Duodenal mucosa (tissue), 2 donors: ENCODE data around the gene RNLS.
"Not testable (repeated sequence)": the region's sequence is repeated elsewhere in the genome, so short reads cannot be mapped to it uniquely, and the experiment has no call there.

Experiments
- H3K27ac ChIP-seq: one replicate; pipeline ENCODE4 v1.7.0; 2013; ENCODE audit warnings: low read depth, low read length
- H3K27me3 ChIP-seq, 2 donors: one replicate each; pipeline ENCODE4 v1.7.0; 2013; ENCODE audit warnings: low read length in 2 of 2, control low read depth in 1 of 2; ENCODE audit not compliant: insufficient read depth in 2 of 2, control insufficient read depth in 1 of 2
- H3K36me3 ChIP-seq, 2 donors: one replicate each; pipeline ENCODE4 v1.7.0; 2013; ENCODE audit warnings: low read length in 2 of 2, control low read depth in 1 of 2; ENCODE audit not compliant: insufficient read depth in 2 of 2, control insufficient read depth in 1 of 2
- H3K4me1 ChIP-seq, 2 donors: one replicate each; pipeline ENCODE4 v1.7.0; 2013; ENCODE audit warnings: low read length in 2 of 2, control low read depth in 1 of 2; ENCODE audit not compliant: insufficient read depth in 2 of 2, control insufficient read depth in 1 of 2
- H3K4me3 ChIP-seq, 2 donors: one replicate each; pipeline ENCODE4 v1.7.0; 2013; ENCODE audit warnings: low read length in 2 of 2, low read depth in 1 of 2
- H3K9ac ChIP-seq, 2 donors: one replicate each; pipeline ENCODE4 v1.7.0; 2013; ENCODE audit warnings: low read length in 2 of 2, low read depth in 1 of 2
- H3K9me3 ChIP-seq, 2 donors: one replicate each; pipeline ENCODE4 v1.7.0; 2013; ENCODE audit warnings: low read length in 2 of 2, control low read depth in 1 of 2; ENCODE audit not compliant: control insufficient read depth in 1 of 2

The RNLS gene

DNA sequence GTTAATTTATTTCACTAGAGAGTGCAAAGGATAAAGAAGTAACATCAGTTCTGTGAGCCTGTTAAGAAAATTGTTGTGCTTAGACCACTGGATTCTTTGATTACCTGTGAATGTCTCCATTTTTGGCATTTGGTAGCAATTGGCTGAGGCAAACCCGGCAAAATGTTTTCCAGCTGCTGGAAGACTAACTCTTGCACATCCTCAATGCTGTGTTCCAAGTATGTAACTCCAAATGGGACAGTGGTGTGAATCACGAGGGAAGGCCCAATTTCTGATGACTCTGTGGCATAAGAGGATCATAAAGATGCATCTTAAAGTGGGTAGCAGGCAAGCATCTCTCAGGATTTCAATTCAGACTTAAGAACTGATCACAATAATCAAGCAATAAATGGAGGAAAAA is 268.8 kb downstream of the RNLS start:
- H3K9me3 ChIP-seq = peaks cover 9 to 10% of the 10 kb centered on the region in 2 donors
- no peak overlapping the region for H3K9ac ChIP-seq
- H3K4me3 ChIP-seq = no peak overlapping the region
- H3K4me1 ChIP-seq = no peaks in the 10 kb centered on the region
- H3K36me3 ChIP-seq = no peaks in the 10 kb centered on the region
- no peak overlapping the region for H3K27ac ChIP-seq
- H3K27me3 ChIP-seq = no peaks in the 10 kb centered on the region

DNA sequence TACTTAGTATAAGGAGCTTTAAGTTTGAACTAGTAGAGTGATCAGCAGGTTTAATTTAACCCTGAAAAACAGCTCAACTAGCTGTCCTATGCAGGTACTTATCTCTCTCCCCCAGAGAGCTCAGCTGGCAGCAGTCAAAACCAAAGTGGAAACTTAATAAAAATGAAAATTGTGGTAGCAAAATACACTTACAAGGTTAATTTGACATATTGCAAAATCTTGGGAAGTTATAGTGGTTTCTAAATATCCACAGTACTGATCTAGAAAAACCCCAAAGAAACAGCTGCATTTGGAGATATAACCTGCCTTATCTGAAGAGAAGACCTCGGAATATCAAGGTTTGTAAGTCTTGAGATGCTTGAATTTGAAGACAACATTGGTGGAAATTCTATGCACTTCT is 269.2 kb downstream of the RNLS start:
- H3K27ac ChIP-seq = no peak overlapping the region

DNA sequence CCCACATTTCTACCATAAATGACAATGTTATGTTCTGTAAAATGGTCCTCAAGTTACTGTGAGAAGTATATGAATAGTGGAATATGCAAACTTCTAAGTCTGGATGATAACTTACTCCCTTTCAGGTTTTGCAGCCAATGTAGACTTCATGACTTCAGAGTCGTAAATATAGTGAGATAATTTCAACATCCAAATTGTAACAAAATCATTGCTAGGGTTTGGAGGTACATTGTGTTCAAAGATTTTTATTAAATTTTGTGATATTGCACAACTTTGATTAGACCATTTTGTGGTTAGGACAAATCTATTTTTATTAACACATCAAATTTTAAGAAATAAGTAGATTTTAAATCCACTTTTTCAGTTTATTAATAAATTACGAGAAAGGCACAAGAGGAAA is 270.3 kb downstream of the RNLS start:
- Histone ChIP-seq H3K27ac (no peak overlapping the region), H3K4me3 (no peak overlapping the region), H3K4me1 (no peaks in the 10 kb centered on the region), H3K9me3 (no peaks in the 10 kb centered on the region), H3K27me3 (no peaks in the 10 kb centered on the region), H3K36me3 (no peaks in the 10 kb centered on the region), H3K9ac (no peak overlapping the region)

More for the DNA sequence above, 269.2 kb downstream of the RNLS start:
- H3K36me3 ChIP-seq = no peaks in the 10 kb centered on the region
- H3K27me3 ChIP-seq = no peaks in the 10 kb centered on the region
- no peaks in the 10 kb centered on the region for H3K4me1 ChIP-seq
- H3K4me3 ChIP-seq = no peak overlapping the region
- no peak overlapping the region for H3K9ac ChIP-seq
- peaks cover 6 to 7% of the 10 kb centered on the region in 2 donors for H3K9me3 ChIP-seq

DNA sequence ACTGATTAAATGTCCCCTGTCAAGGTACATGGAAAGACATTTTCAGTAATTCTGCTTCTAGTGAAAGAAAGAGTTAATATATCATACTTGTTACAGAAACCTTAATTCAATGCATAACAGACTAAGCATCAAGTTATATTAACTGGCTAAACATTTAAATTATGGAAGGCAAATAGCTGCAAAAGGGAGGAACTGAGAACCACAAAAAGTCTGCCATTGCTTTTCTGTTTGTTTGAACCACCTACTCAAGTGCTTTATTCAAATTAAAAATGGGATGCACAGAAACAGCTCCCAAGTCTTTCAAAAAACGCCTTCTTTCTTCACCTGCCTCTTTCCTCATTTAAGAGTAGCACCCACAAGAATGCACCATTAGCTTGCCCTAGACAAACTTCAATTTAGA is 271.9 kb downstream of the RNLS start:
- no peak overlapping the region for H3K4me3 ChIP-seq
- H3K9me3 ChIP-seq = no peaks in the 10 kb centered on the region
- H3K4me1 ChIP-seq = no peaks in the 10 kb centered on the region
- H3K36me3 ChIP-seq = no peaks in the 10 kb centered on the region
- H3K27me3 ChIP-seq = no peaks in the 10 kb centered on the region
- no peak overlapping the region for H3K9ac ChIP-seq
- no peak overlapping the region for H3K27ac ChIP-seq

DNA sequence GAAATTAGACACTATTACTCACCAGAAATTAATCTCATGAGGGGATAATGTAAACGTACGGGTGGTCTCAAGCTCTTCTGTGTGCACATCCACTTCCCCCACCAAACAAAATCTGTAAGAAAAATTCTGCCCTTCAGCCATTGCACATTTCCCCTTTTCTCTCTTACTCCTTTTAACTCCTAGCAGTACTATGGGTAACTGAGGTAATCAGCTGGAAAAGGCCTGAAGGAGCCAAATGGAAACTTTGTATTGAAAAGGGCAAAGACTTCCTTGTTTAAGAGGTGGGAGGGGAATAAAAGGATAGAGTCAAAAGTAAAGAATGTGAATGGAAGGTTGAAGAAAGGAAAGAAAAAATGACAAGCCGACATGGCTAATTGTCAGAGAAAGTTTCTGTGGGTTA is 273.8 kb downstream of the RNLS start:
- Histone ChIP-seq H3K36me3 (no peaks in the 10 kb centered on the region), H3K4me1 (no peaks in the 10 kb centered on the region), H3K9ac (no peak overlapping the region), H3K9me3 (no peaks in the 10 kb centered on the region), H3K27me3 (no peaks in the 10 kb centered on the region), H3K4me3 (no peak overlapping the region), H3K27ac (no peak overlapping the region)

DNA sequence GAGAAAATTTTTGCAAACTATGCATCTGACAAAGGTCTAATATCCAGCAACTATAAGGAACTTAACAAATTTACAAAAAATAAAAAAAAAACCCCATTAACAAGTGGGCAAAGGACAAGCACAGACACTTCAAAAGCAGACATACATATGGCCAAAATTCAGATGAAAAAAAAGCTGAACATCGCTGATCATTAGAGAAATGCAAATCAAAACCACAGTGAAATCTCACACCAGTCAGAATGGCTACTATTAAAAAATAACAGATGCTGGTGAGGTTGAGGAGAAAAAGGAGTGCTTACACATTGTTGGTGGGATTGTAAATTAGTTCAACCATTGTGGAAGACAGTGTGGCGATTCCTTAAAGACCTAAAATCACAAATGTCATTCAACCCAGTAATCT is 274.8 kb downstream of the RNLS start:
- not testable (repeated sequence) for H3K36me3 ChIP-seq, H3K9ac ChIP-seq, H3K4me3 ChIP-seq, H3K27ac ChIP-seq, H3K4me1 ChIP-seq, H3K9me3 ChIP-seq, H3K27me3 ChIP-seq

DNA sequence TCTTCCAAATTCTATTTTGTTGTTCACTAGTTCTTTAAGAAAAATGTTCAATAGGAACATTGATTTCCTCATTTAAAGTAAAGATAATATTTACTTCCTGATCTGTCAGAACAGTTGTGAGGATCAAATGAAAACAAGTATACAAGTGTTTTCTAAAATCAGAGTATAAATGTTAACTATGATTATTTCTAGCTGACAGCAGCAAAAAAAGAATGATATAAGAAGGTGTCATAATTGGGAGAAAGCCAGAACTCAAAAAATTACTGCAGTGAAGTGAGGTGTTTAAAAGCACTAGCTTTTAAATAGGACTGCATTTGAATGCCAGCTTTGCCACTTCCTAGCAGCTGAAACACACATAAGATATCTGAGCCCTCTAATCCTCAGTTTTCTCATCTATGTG is 283.3 kb downstream of the RNLS start:
- no peak overlapping the region for H3K4me3 ChIP-seq
- H3K27ac ChIP-seq = no peak overlapping the region
- no peaks in the 10 kb centered on the region for H3K4me1 ChIP-seq
- H3K36me3 ChIP-seq = no peaks in the 10 kb centered on the region
- H3K27me3 ChIP-seq = no peaks in the 10 kb centered on the region
- no peaks in the 10 kb centered on the region for H3K9me3 ChIP-seq
- H3K9ac ChIP-seq = no peak overlapping the region

DNA sequence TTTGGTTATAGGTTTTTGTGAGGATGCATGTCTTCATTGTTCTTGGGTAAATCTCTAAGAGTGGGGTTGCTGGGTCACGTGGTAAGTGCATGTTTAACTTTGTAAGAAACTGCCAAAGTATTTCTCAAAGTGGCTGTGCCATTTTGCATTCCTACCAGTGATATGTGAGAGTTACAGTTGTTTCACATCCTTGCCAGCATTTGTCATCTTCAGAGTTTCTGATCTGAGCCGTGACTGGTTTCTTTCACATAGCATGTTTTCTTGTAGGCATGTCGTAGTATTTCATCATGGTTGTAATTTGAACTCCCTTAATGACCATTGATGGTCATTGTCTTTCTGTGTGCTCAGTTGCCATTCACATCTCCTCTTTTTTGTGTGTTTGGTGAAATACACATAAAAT is 286.0 kb downstream of the RNLS start:
- H3K9ac ChIP-seq = no peak overlapping the region
- H3K36me3 ChIP-seq = no peaks in the 10 kb centered on the region
- H3K4me3 ChIP-seq = no peak overlapping the region
- no peaks in the 10 kb centered on the region for H3K9me3 ChIP-seq
- no peaks in the 10 kb centered on the region for H3K27me3 ChIP-seq
- no peak overlapping the region for H3K27ac ChIP-seq
- no peaks in the 10 kb centered on the region for H3K4me1 ChIP-seq

DNA sequence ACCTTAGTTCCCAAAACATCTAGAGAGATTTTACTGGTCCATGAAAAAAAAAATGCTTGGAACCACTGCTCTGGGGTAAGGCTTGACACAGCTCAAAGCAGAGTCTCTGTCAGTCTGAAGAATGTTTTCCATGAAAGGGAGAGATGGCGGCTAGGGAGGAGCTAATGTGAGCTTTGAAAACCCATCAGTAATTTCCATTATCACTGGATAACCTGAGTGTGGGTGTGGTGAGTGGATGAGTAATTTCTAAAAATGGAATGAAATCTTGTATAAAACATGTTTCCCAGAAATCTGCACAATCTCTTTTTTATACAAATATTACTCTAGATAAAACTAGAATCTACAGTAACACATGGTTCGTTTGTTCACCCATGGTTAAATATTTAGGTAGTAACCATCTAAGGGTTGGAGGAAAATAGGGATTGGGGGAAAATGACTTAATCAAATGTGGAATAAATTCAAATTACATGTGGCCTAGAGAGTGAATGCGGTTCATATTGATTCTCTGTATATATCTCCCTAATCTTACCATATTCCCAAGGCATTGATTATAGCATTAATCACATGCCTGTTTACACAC is 289.4 kb downstream of the RNLS start:
- no peak overlapping the region for H3K27ac ChIP-seq
- no peaks in the 10 kb centered on the region for H3K27me3 ChIP-seq
- no peaks in the 10 kb centered on the region for H3K9me3 ChIP-seq
- no peak overlapping the region for H3K4me3 ChIP-seq
- no peak overlapping the region for H3K9ac ChIP-seq
- no peaks in the 10 kb centered on the region for H3K4me1 ChIP-seq
- no peaks in the 10 kb centered on the region for H3K36me3 ChIP-seq

DNA sequence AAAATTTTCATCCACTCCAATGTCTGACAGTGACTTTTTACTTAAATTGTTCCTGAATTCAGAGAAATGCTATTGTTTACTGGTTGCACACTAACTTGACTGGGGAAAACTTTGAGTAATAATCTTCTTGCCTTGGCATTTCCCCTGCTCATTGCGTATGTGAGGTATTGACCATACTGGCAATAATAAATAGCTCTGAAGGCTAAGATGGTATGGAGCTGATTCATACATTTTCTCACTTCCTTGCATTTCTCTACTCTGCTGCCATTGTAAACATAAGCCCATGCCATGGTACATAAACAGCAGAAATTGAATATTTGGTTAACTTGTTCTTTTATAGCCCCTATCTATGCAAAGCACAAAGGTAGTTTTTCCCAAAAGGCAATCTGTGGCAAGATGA is 290.0 kb downstream of the RNLS start:
- no peaks in the 10 kb centered on the region for H3K4me1 ChIP-seq
- H3K4me3 ChIP-seq = no peak overlapping the region
- H3K9me3 ChIP-seq = no peaks in the 10 kb centered on the region
- H3K9ac ChIP-seq = no peak overlapping the region
- H3K36me3 ChIP-seq = no peaks in the 10 kb centered on the region
- H3K27me3 ChIP-seq = no peaks in the 10 kb centered on the region
- H3K27ac ChIP-seq = no peak overlapping the region

DNA sequence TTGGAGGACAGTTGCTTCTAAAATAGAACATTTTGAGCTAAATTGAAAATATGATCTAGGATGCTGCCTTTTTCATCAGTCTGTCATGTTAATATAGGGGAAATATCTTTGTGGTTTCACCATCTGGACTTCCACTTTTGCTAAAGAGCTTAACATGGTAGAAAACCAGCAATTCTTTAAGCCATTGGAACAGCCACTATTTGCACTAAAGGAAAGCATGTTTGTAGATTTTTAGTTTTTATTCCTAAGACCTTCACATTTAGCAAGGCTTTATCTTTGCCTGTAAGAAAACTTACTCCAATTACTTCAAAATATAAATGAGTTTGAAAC is 291.0 kb downstream of the RNLS start:
- H3K9me3 ChIP-seq = no peaks in the 10 kb centered on the region
- no peaks in the 10 kb centered on the region for H3K27me3 ChIP-seq
- no peaks in the 10 kb centered on the region for H3K36me3 ChIP-seq
- no peak overlapping the region for H3K27ac ChIP-seq
- H3K9ac ChIP-seq = no peak overlapping the region
- H3K4me3 ChIP-seq = no peak overlapping the region
- no peaks in the 10 kb centered on the region for H3K4me1 ChIP-seq
